Activated CD8-positive, alpha-beta T cell treated with anti-CD3 and anti-CD28 coated beads, Interleukin-2, amount 10 ng/mL, durations not matched to agents 7 days and 5 days (primary cell): ENCODE measurements around the gene C2CD2. TPM values are rescaled to one million over a fixed set of nuclear protein-coding genes. Genes with fewer than 3 reads are reported as not detected.

Source experiments
- ATAC-seq: fragments of 150-1000 bp; cut with Tn5 transposase; one replicate; pipeline ENCODE4 v1.10.0; 2021; ENCODE audit warnings: moderate library complexity
- CTCF ChIA-PET: fragments of 350-600 bp; sonication (Branson Sonifier 250); formaldehyde crosslinking; loops from one replicate; lab custom pipeline; 2021; ENCODE audit warnings: antibody characterized with exemption; lab: Charles Lee
- POLR2A ChIA-PET: fragments of 350-600 bp; sonication (Branson Sonifier 250); formaldehyde crosslinking; loops from one replicate; lab custom pipeline; 2021; ENCODE audit warnings: antibody characterized with exemption; lab: Charles Lee
- DNase-seq: peaks from one replicate; pipeline ENCODE4 v3.0.0-alpha.2; 2020
- H3K27ac Mint-ChIP-seq: one replicate; pipeline ENCODE4 v1.8.0; 2021; ENCODE audit warnings: mild to moderate bottlenecking, mixed read lengths
- H3K27me3 Mint-ChIP-seq: one replicate; pipeline ENCODE4 v1.8.0; 2021; ENCODE audit warnings: low read depth, mixed read lengths
- H3K36me3 Mint-ChIP-seq: one replicate; pipeline ENCODE4 v1.8.0; 2021; ENCODE audit warnings: low read depth, mixed read lengths
- H3K4me1 Mint-ChIP-seq: one replicate; pipeline ENCODE4 v1.8.0; 2021; ENCODE audit warnings: low read depth, mixed read lengths
- H3K4me3 Mint-ChIP-seq: one replicate; pipeline ENCODE4 v1.8.0; 2021; ENCODE audit warnings: mild to moderate bottlenecking, mixed read lengths
- H3K9me3 Mint-ChIP-seq: one replicate; pipeline ENCODE4 v1.8.0; 2022; ENCODE audit warnings: mixed read lengths; ENCODE audit not compliant: insufficient read depth
- total RNA-seq, 2 experiments: library from RNA; stranded (reverse); gene quantifications; one replicate each; pipeline ENCODE4 v1.2.3, GENCODE V29; 2021

Gene C2CD2
- total RNA-seq, 2 experiments from 2014 or later: 5.5 to 5.6 TPM

GRCh38 chr21:41918561-41919358 is 35.1 kb downstream of the C2CD2 start:
- no peaks in the 10 kb centered on the region for H3K27me3 Mint-ChIP-seq
- no peak overlapping the region for H3K27ac Mint-ChIP-seq
- ATAC-seq (no peak), DNase-seq (no peak)
- H3K4me1 Mint-ChIP-seq: peaks cover 8% of the 10 kb centered on the region
- ChIA-PET CTCF (interaction anchor here (2.7 kb wide), 1 partner anchor 102 kb away, joined by 12 read pairs; no protein-coding TSS in a partner anchor), POLR2A (no interaction called here)
- no peak overlapping the region for H3K4me3 Mint-ChIP-seq
- H3K36me3 Mint-ChIP-seq: peaks cover 5% of the 10 kb centered on the region
- no peaks in the 10 kb centered on the region for H3K9me3 Mint-ChIP-seq

- CTCF ChIA-PET: interaction anchor here (1.4 to 2.7 kb wide), 3 partner anchors 8 to 101 kb away, joined by 4 to 12 read pairs (median 5); no protein-coding TSS in a partner anchor
- ATAC-seq: no peak
- DNase-seq: no peak
- Mint-ChIP-seq H3K27ac (no peak overlapping the region), H3K36me3 (peaks cover 5% of the 10 kb centered on the region), H3K4me3 (no peak overlapping the region), H3K27me3 (no peaks in the 10 kb centered on the region), H3K9me3 (no peaks in the 10 kb centered on the region), H3K4me1 (no peaks in the 10 kb centered on the region)
- POLR2A ChIA-PET: no interaction called here
Observed at GRCh38 chr21:41917531-41917930, 36.3 kb downstream of the C2CD2 start.

GRCh38 chr21:41916888-41917433 is 36.9 kb downstream of the C2CD2 start:
- H3K27ac Mint-ChIP-seq: no peak overlapping the region
- H3K9me3 Mint-ChIP-seq: no peaks in the 10 kb centered on the region
- CTCF ChIA-PET: interaction anchor here (1.4 to 2.7 kb wide), 3 partner anchors 9 to 100 kb away, joined by 4 to 12 read pairs (median 5); no protein-coding TSS in a partner anchor
- DNase-seq: no peak
- no peaks in the 10 kb centered on the region for H3K27me3 Mint-ChIP-seq
- POLR2A ChIA-PET: no interaction called here
- ATAC-seq: no peak
- H3K4me1 Mint-ChIP-seq: no peaks in the 10 kb centered on the region
- H3K36me3 Mint-ChIP-seq: peaks cover 5% of the 10 kb centered on the region
- H3K4me3 Mint-ChIP-seq: no peak overlapping the region

GRCh38 chr21:41914965-41915364 is 38.9 kb downstream of the C2CD2 start:
- CTCF ChIA-PET: interaction anchor here (1.2 kb wide), 1 partner anchor 9 kb away, joined by 4 read pairs; no protein-coding TSS in a partner anchor
- DNase-seq: no peak

GRCh38 chr21:41914358-41914757 is 39.5 kb downstream of the C2CD2 start:
- H3K36me3 Mint-ChIP-seq: peaks cover 5% of the 10 kb centered on the region
- DNase-seq (no peak), ATAC-seq (no peak)
- no peaks in the 10 kb centered on the region for H3K27me3 Mint-ChIP-seq
- no peak overlapping the region for H3K27ac Mint-ChIP-seq
- H3K4me3 Mint-ChIP-seq: no peak overlapping the region
- no peaks in the 10 kb centered on the region for H3K4me1 Mint-ChIP-seq
- ChIA-PET POLR2A (interaction anchor here (1.7 kb wide), 1 partner anchor 12 kb away, joined by 5 read pairs; no protein-coding TSS in a partner anchor), CTCF (no interaction called here)
- no peaks in the 10 kb centered on the region for H3K9me3 Mint-ChIP-seq

More at GRCh38 chr21:41914965-41915364, 38.9 kb downstream of the C2CD2 start:
- Mint-ChIP-seq H3K9me3 (no peaks in the 10 kb centered on the region), H3K27me3 (no peaks in the 10 kb centered on the region), H3K36me3 (peaks cover 5% of the 10 kb centered on the region), H3K4me3 (no peak overlapping the region), H3K27ac (no peak overlapping the region), H3K4me1 (no peaks in the 10 kb centered on the region)
- POLR2A ChIA-PET: interaction anchor here (1.7 kb wide), 1 partner anchor 11 kb away, joined by 5 read pairs; no protein-coding TSS in a partner anchor
- no peak for ATAC-seq

GRCh38 chr21:41913230-41913629 is 40.6 kb downstream of the C2CD2 start:
- DNase-seq (no peak), ATAC-seq (no peak)
- CTCF ChIA-PET: no interaction called here
- Mint-ChIP-seq H3K9me3 (no peaks in the 10 kb centered on the region), H3K4me3 (no peak overlapping the region), H3K36me3 (peaks cover 6% of the 10 kb centered on the region), H3K27me3 (no peaks in the 10 kb centered on the region), H3K4me1 (no peaks in the 10 kb centered on the region), H3K27ac (no peak overlapping the region)
- POLR2A ChIA-PET: interaction anchor here (1.7 kb wide), 1 partner anchor 13 kb away, joined by 5 read pairs; no protein-coding TSS in a partner anchor

GRCh38 chr21:41908829-41909228 is 45.0 kb downstream of the C2CD2 start:
- ATAC-seq (no peak), DNase-seq (no peak)
- Mint-ChIP-seq H3K4me1 (peaks cover 4% of the 10 kb centered on the region), H3K27me3 (no peaks in the 10 kb centered on the region), H3K9me3 (no peaks in the 10 kb centered on the region), H3K27ac (no peak overlapping the region), H3K36me3 (peaks cover 1% of the 10 kb centered on the region), H3K4me3 (no peak overlapping the region)
- POLR2A ChIA-PET: no interaction called here
- CTCF ChIA-PET: no interaction called here

- Mint-ChIP-seq H3K27ac (no peak overlapping the region), H3K4me1 (peaks cover 9% of the 10 kb centered on the region), H3K4me3 (no peak overlapping the region), H3K9me3 (no peaks in the 10 kb centered on the region), H3K36me3 (peaks cover 1% of the 10 kb centered on the region), H3K27me3 (no peaks in the 10 kb centered on the region)
- ChIA-PET POLR2A (no interaction called here), CTCF (no interaction called here)
- DNase-seq (no peak), ATAC-seq (no peak)
Observed at GRCh38 chr21:41907496-41908258, 46.1 kb downstream of the C2CD2 start.

- POLR2A ChIA-PET: no interaction called here
- no peaks in the 10 kb centered on the region for H3K27me3 Mint-ChIP-seq
- H3K9me3 Mint-ChIP-seq: no peaks in the 10 kb centered on the region
- CTCF ChIA-PET: no interaction called here
- H3K36me3 Mint-ChIP-seq: peaks cover 1% of the 10 kb centered on the region
- no peak overlapping the region for H3K4me3 Mint-ChIP-seq
- H3K27ac Mint-ChIP-seq: no peak overlapping the region
- no peak for DNase-seq
- ATAC-seq: no peak
- peaks cover 9% of the 10 kb centered on the region for H3K4me1 Mint-ChIP-seq
Observed at GRCh38 chr21:41906770-41907169, 47.0 kb downstream of the C2CD2 start.

- ATAC-seq (no peak), DNase-seq (no peak)
- peaks cover 8% of the 10 kb centered on the region for H3K36me3 Mint-ChIP-seq
- no peak overlapping the region for H3K4me3 Mint-ChIP-seq
- peaks cover 34% of the 10 kb centered on the region for H3K4me1 Mint-ChIP-seq
- ChIA-PET CTCF (interaction anchor here (0.7 kb wide), 1 partner anchor 23 kb away, joined by 3 read pairs; no protein-coding TSS in a partner anchor), POLR2A (no interaction called here)
- H3K27ac Mint-ChIP-seq: no peak overlapping the region
- H3K9me3 Mint-ChIP-seq: no peaks in the 10 kb centered on the region
- no peaks in the 10 kb centered on the region for H3K27me3 Mint-ChIP-seq
Observed at GRCh38 chr21:41903559-41904351, 50.1 kb downstream of the C2CD2 start.

GRCh38 chr21:41902946-41903345 is 50.9 kb downstream of the C2CD2 start:
- no peak for ATAC-seq
- H3K4me1 Mint-ChIP-seq: peaks cover 42% of the 10 kb centered on the region
- no peak overlapping the region for H3K27ac Mint-ChIP-seq

More at GRCh38 chr21:41902946-41903345, 50.9 kb downstream of the C2CD2 start:
- POLR2A ChIA-PET: no interaction called here
- CTCF ChIA-PET: interaction anchor here (0.7 to 1.2 kb wide), 4 partner anchors 24 to 356 kb away, joined by 3 to 7 read pairs (median 4); no protein-coding TSS in a partner anchor
- peaks cover 10% of the 10 kb centered on the region for H3K36me3 Mint-ChIP-seq
- no peak overlapping the region for H3K4me3 Mint-ChIP-seq
- no peaks in the 10 kb centered on the region for H3K9me3 Mint-ChIP-seq
- no peaks in the 10 kb centered on the region for H3K27me3 Mint-ChIP-seq
- DNase-seq: no peak
